AG09319 (cell line): ENCODE measurements around the gene HDAC4.
A peak's percentile ranks its signal among the peaks of the same experiment; 100 is the strongest.

Source experiments
- DNase-seq: peaks from one replicate; pipeline ENCODE4 v3.0.0-alpha.2; 2010; ENCODE audit warnings: low read depth; ENCODE audit errors: extremely low read depth
- TF ChIP-seq, protein P1 (sequence below): IDR thresholded peaks from 2 replicates; pipeline ENCODE4 v1.5.1; 2011; ENCODE audit warnings: low read depth, mild to moderate bottlenecking, inconsistent platforms, low read length, moderate library complexity

Gene HDAC4

DNA sequence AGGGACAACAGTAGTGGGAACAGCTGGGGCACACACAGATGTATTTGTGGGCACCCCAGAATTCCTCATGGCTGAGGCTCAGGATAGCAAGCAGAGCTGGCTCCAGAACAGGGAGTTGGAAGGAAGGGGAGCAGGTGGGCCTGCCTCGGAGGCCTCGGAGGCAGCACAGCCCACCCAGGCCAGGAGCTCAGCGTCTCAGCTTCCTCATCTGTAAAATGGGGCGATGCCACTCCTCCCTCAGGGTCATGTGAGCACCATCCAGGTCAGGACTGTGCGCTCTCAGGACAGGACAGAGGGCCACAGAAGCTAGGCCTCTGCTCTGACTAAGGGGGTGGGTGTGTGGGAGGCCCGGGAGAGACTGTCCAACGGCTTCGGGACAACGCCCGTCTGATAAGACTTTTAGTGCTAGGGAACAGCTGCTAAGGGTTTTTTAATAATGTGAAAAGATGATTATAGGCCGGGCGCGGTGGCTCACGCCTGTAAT is 106.2 kb downstream of the HDAC4 start:
- TF ChIP-seq, protein P1, sequence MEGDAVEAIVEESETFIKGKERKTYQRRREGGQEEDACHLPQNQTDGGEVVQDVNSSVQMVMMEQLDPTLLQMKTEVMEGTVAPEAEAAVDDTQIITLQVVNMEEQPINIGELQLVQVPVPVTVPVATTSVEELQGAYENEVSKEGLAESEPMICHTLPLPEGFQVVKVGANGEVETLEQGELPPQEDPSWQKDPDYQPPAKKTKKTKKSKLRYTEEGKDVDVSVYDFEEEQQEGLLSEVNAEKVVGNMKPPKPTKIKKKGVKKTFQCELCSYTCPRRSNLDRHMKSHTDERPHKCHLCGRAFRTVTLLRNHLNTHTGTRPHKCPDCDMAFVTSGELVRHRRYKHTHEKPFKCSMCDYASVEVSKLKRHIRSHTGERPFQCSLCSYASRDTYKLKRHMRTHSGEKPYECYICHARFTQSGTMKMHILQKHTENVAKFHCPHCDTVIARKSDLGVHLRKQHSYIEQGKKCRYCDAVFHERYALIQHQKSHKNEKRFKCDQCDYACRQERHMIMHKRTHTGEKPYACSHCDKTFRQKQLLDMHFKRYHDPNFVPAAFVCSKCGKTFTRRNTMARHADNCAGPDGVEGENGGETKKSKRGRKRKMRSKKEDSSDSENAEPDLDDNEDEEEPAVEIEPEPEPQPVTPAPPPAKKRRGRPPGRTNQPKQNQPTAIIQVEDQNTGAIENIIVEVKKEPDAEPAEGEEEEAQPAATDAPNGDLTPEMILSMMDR: no peak
- DNase-seq: no peak

DNA sequence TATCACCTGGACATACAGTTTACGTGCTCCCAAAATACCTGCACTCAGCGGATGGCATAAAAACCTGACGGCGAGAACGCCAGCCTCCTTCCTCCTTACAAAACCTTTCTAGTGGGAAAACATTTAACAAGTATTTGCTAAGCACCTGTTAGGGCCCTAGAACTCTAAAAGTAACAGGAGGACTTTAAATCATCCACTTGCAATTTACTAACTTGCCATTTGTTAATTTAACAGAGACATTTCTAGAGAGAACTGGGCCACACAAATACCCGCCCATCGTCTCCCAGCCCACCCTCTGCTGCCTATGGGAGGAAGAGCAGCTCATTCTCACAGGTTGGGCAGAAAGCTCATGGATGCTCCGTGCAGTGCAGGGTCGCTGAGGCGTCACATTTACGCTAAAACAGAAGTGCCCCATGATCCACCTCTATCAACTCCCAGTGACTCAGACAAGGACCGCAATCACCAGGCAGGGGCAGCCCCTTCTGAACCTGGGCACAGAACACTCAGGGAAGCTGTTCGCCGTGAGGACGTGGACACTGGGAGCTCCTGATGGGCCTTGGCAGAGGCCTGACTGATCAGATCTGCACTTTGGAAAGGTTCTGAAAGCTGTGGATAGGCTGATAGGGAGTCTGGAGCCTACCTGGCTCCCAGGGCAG is 106.9 kb downstream of the HDAC4 start:
- DNase-seq: no peak
- TF ChIP-seq, protein P1: no peak

DNA sequence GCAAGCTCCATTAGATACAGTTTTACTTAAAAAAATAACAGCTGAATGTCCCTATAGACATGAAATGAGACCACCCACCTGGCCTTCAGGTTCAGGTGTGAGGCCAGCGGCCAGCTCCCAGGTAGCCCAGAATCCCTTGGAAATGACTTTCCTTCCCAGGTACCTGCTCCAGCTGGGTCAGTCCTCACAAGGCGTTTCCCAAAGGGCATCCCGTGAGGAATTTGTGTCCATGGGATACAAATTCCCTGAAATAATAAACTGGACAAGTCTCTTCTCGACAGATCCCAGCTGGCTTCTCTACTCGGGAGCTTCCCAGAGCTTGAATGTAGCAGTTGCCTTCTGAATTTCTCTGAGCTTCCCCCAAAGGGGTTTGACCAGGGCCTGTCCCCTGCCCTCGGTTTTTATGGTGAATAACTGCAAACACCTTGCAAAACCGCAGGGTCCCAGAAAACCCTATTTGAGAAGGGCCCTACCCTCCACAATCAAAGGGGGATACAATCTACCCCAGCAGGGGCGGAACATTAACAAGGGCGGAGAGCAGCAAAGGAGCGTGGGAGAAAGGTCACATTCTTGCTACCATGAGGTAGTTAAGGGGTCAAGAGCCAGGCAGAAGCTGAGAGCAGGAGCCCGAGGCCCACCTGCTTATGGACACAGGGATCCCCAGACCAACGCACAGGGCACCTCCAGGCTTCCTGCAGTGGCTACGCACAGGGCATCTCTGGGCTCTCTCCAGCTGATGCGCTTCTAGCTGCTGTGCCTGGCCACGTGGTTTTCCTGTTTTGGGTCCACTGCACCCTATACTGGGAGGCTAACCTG is 107.7 kb downstream of the HDAC4 start:
- TF ChIP-seq, protein P1: no peak
- no peak for DNase-seq

DNA sequence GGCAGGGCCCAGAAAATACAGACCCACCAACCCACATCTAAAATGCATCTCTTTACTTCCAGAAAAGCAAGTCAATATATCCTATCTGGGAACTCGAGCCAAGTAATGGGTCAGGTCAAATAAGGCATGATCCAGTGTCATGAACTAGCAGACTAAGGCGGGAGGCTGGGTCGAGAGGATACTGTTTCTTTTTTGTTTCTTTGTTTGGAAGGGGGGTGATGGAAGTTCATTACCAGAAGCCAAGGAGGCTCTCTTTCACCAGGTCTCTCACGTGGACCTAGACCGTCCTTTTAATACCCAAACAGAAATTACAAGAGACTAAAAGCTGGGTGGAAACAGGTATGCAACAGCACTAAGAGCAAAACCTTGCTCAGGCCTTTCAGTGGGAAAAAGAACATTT is 108.3 kb downstream of the HDAC4 start:
- DNase-seq: no peak
- TF ChIP-seq, protein P1: no peak

- no peak for DNase-seq
- TF ChIP-seq, protein P1: no peak
Measured at GRCh38 chr2:239291475-239292350, 109.1 kb downstream of the HDAC4 start.

DNA sequence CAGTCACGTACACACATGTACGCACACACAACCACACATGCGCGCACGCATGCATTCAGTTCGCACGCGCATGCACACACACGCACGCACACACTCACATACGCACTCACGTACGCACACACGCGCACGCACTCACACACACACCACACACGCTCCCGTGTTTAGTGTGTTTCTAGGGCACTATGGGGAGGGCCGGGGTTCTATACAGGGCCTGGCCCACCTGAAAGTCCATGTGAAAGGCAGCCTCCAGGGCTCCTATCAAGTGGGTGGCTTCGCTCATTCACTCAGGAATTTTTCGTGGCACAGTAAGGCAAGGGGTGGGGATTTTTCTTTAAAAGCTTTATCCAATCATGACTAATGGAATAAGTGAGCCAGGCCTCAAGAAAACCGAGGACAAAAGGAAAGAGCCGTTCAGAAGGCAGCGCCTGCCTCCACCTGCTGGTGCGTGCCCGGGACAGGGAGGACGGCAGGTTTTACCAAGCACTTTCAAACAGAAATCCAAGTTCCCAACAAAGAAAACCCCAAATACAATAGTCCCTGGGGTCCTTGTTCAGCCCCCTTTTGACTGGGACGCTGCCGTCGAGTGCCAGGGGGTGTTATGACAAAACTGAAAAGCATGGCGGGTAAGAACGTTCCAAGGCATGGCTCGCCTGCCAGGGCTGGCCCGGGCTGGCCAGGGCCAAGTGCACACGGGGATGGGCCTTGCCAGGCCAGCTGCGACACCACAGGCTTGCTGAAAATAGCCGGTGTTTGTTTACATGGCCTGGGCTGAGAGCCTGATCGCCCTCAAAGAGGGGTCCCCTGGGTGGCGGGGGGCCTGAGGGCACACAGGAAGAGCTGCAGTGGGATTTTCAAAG is 110.0 kb downstream of the HDAC4 start:
- TF ChIP-seq, protein P1: peak; percentile 17; the same call in 1 of the 2 replicates
- no peak for DNase-seq
